ENCODE data around the gene TTC7B.

GRCh38 chr14:90567191-90567590 lies 249.0 kb downstream of the TTC7B start:
- TF ChIP-seq CTCF (IDR thresholded peaks at IDR 0.05; ENCODE audit: insufficient read depth, low read length, poor library complexity, severe bottlenecking) (no peak), EZH2phosphoT487 (conservative IDR thresholded peaks at IDR 0.05; ENCODE audit: low read length) (no peak)

All from SU-DHL-6 (cell line).